ENCODE results near the gene IFNL2. TPM values are rescaled to one million over a fixed set of nuclear protein-coding genes. Genes with fewer than 3 reads are reported as not detected.
"Not testable (repeated sequence)": the region's sequence is repeated elsewhere in the genome, so short reads cannot be mapped to it uniquely, and the experiment has no call there.

Gene IFNL2
- polyA plus RNA-seq, 1 donor from 2014 or later: not detected

DNA sequence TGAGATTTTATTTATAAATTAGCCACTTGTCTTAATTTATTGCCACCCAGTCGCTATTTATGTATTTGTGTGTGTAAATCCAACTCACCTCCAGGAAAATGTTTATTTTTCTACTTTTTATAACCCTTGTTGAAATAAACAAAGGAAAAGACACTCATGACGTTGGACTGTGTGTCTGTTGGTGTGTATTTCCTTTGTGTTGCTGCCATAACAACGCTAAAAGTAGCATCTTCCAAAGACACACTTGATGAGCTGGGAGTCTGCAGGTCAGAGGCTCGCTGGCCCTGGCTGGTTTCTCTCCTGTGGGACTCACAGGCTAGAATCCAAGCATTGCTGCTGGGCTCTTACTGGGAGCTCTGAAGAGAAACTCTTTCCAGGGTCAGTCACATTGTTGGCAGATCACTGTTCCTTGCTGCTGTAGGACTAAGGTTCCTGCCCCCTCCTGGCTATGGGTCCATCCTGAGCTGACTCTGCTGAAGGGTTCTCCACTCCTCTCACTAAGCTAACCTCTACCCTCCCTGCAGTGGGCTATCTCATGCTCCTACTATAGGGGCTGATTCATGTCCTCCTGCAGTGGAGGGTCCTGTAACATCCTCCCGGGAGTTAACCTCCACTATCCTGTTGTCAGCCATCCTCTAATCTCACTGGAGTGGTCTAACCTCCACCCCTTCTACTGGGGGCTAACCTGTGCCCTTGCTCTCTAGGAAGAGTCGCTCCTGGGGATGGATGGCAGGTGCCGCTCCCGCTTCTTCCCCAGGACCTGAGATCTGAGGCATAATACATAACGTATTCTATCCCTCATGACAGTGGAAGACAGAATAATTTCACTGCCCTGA, 2.1 kb downstream of the IFNL2 start:
- Histone ChIP-seq H3K27ac (ENCODE audit: low read length) (no peak overlapping the region), H3F3A (ENCODE audit: insufficient read depth, low read length, poor library complexity, severe bottlenecking) (no peaks in the 10 kb centered on the region), H3K9ac (ENCODE audit: low read length) (no peak overlapping the region), H2AFZ (ENCODE audit: low read depth, low read length) (no peak overlapping the region), H4K20me1 (ENCODE audit: insufficient read depth) (no peaks in the 10 kb centered on the region), H3K36me3 (ENCODE audit: insufficient read depth, low read length) (no peaks in the 10 kb centered on the region), H3K9me3 (ENCODE audit: low read length) (no peaks in the 10 kb centered on the region), H3K9me2 (ENCODE audit: insufficient read depth, low read length) (no peaks in the 10 kb centered on the region), H3K79me2 (replicated peaks; ENCODE audit: insufficient read depth, low read length) (no peaks in the 10 kb centered on the region), H3K27me3 (ENCODE audit: insufficient read depth, low read depth, low read length) (peaks cover 5% of the 10 kb centered on the region), H3K4me2 (ENCODE audit: low read length) (no peak overlapping the region), H3K4me3 (ENCODE audit: low read length) (no peak overlapping the region)
- no peak for TF ChIP-seq MXI1 (conservative IDR thresholded peaks at IDR 0.05; ENCODE audit: poor library complexity, severe bottlenecking)

DNA sequence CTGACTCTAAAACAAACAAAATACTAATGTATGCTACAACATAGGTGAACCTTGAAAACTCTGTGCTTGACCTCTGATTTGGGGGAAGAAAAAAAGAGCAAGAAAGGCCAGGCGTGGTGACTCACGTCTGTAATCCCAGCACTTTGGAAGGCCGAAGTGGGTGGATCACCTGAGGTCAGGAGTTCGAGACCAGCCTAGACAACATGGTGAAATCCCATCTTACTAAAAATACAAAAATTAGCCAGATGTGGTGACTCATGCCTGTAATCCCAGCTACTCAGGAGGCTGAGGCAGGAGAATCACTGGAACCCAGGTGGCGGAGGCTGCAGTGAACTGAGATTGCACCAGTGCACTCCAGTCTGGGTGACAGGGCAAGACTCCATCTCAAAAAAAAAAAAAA, 5.7 kb downstream of the IFNL2 start:
- not testable (repeated sequence) for H3F3A ChIP-seq (ENCODE audit: insufficient read depth, low read length, poor library complexity, severe bottlenecking); H3K4me2 ChIP-seq (ENCODE audit: low read length); H3K9me3 ChIP-seq (ENCODE audit: low read length); H3K27me3 ChIP-seq (ENCODE audit: insufficient read depth, low read depth, low read length); H4K20me1 ChIP-seq (ENCODE audit: insufficient read depth); H3K36me3 ChIP-seq (ENCODE audit: insufficient read depth, low read length); H3K9ac ChIP-seq (ENCODE audit: low read length); H3K9me2 ChIP-seq (ENCODE audit: insufficient read depth, low read length); H2AFZ ChIP-seq (ENCODE audit: low read depth, low read length); H3K79me2 ChIP-seq (replicated peaks; ENCODE audit: insufficient read depth, low read length); H3K4me3 ChIP-seq (ENCODE audit: low read length); H3K27ac ChIP-seq (ENCODE audit: low read length)

DNA sequence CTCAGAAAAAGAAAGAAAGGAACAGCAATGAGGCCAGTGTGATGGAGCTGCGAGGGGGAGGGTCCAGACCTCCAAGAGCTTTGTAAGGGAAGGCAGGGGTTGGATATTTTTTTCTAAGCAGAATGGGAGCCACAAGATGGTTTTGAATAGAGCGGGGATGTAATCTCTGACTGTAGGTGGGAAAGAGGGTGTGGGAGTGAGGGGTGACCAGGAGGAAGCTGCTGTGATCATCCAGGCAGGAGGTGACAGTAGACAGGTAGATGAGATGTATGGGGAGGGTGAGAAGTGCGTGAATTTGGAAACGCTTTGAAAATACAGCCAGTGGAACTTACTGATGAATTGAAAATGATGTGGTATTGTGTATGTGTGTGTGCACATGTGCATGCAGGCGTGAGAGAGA, 7.4 kb downstream of the IFNL2 start:
- no peaks in the 10 kb centered on the region for H3K9me2 ChIP-seq (ENCODE audit: insufficient read depth, low read length)
- H3K9me3 ChIP-seq (ENCODE audit: low read length): no peaks in the 10 kb centered on the region
- H3F3A ChIP-seq (ENCODE audit: insufficient read depth, low read length, poor library complexity, severe bottlenecking): no peaks in the 10 kb centered on the region
- H3K9ac ChIP-seq (ENCODE audit: low read length): no peak overlapping the region
- no peak overlapping the region for H2AFZ ChIP-seq (ENCODE audit: low read depth, low read length)
- H3K4me2 ChIP-seq (ENCODE audit: low read length): no peak overlapping the region
- no peak overlapping the region for H3K27ac ChIP-seq (ENCODE audit: low read length)
- no peaks in the 10 kb centered on the region for H3K79me2 ChIP-seq (replicated peaks; ENCODE audit: insufficient read depth, low read length)
- H4K20me1 ChIP-seq (ENCODE audit: insufficient read depth): no peaks in the 10 kb centered on the region
- H3K27me3 ChIP-seq (ENCODE audit: insufficient read depth, low read depth, low read length): no peaks in the 10 kb centered on the region
- TF ChIP-seq, protein P1, sequence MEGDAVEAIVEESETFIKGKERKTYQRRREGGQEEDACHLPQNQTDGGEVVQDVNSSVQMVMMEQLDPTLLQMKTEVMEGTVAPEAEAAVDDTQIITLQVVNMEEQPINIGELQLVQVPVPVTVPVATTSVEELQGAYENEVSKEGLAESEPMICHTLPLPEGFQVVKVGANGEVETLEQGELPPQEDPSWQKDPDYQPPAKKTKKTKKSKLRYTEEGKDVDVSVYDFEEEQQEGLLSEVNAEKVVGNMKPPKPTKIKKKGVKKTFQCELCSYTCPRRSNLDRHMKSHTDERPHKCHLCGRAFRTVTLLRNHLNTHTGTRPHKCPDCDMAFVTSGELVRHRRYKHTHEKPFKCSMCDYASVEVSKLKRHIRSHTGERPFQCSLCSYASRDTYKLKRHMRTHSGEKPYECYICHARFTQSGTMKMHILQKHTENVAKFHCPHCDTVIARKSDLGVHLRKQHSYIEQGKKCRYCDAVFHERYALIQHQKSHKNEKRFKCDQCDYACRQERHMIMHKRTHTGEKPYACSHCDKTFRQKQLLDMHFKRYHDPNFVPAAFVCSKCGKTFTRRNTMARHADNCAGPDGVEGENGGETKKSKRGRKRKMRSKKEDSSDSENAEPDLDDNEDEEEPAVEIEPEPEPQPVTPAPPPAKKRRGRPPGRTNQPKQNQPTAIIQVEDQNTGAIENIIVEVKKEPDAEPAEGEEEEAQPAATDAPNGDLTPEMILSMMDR (IDR thresholded peaks at IDR 0.05; ENCODE audit: poor library complexity, severe bottlenecking): no peak
- TF ChIP-seq RAD21 (conservative IDR thresholded peaks at IDR 0.05) (no peak), SMC3 (conservative IDR thresholded peaks at IDR 0.05; ENCODE audit: poor library complexity) (no peak), EZH2 (IDR thresholded peaks at IDR 0.05; ENCODE audit: borderline replicate concordance, insufficient read depth, low read length, poor library complexity, severe bottlenecking) (no peak), MXI1 (conservative IDR thresholded peaks at IDR 0.05; ENCODE audit: poor library complexity, severe bottlenecking) (no peak), TAF1 (IDR thresholded peaks at IDR 0.05; ENCODE audit: low read depth) (no peak), EP300 (conservative IDR thresholded peaks at IDR 0.05; ENCODE audit: poor library complexity, severe bottlenecking) (no peak), POLR2AphosphoS5 (IDR thresholded peaks at IDR 0.05) (no peak)
- TF ChIP-seq, protein P2, sequence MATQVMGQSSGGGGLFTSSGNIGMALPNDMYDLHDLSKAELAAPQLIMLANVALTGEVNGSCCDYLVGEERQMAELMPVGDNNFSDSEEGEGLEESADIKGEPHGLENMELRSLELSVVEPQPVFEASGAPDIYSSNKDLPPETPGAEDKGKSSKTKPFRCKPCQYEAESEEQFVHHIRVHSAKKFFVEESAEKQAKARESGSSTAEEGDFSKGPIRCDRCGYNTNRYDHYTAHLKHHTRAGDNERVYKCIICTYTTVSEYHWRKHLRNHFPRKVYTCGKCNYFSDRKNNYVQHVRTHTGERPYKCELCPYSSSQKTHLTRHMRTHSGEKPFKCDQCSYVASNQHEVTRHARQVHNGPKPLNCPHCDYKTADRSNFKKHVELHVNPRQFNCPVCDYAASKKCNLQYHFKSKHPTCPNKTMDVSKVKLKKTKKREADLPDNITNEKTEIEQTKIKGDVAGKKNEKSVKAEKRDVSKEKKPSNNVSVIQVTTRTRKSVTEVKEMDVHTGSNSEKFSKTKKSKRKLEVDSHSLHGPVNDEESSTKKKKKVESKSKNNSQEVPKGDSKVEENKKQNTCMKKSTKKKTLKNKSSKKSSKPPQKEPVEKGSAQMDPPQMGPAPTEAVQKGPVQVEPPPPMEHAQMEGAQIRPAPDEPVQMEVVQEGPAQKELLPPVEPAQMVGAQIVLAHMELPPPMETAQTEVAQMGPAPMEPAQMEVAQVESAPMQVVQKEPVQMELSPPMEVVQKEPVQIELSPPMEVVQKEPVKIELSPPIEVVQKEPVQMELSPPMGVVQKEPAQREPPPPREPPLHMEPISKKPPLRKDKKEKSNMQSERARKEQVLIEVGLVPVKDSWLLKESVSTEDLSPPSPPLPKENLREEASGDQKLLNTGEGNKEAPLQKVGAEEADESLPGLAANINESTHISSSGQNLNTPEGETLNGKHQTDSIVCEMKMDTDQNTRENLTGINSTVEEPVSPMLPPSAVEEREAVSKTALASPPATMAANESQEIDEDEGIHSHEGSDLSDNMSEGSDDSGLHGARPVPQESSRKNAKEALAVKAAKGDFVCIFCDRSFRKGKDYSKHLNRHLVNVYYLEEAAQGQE (IDR thresholded peaks at IDR 0.05; ENCODE audit: borderline replicate concordance): no peak
- H3K36me3 ChIP-seq (ENCODE audit: insufficient read depth, low read length): no peaks in the 10 kb centered on the region
- no peak overlapping the region for H3K4me3 ChIP-seq (ENCODE audit: low read length)

Data from neural cell (in vitro differentiated cells).